ENCODE data around the gene CR1. TPM values are rescaled to one million over a fixed set of nuclear protein-coding genes. Genes with fewer than 3 reads are reported as not detected.

Gene CR1
- total and polyA plus RNA-seq, 2 donors (not counting 3 experiments of a cell fraction or from before 2014, with no cell fraction given), result not detected

DNA sequence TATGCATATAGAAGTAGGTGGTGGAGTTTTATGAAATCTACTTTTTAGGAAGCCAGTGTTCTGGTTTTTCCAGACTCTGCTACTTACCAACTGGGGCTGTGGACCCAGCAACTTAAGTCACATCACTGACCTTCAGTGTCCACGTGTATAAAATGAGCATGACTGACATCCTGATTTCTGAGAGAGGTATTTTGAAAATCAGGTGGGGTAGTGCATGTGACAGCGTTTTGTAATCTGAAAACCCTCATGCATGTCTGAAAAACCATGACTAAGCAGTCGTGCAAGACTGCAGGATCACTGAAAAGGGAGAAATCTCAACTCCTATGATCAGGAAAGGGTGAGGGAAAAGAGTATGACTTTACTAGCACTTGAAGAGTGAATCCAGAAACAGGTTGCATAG lies 175.0 kb downstream of the CR1 start:
- no peaks in the 10 kb centered on the region for H3K4me1 ChIP-seq (ENCODE audit: control insufficient read depth, extremely low read depth, insufficient read depth, low read length)
- BruUV-seq (replicated peaks), result no TSS peak
- no peak overlapping the region for H3K27ac ChIP-seq (ENCODE audit: insufficient read depth, low read depth, low read length)
- no peaks in the 10 kb centered on the region for H4K20me1 ChIP-seq (replicated peaks; ENCODE audit: control insufficient read depth, extremely low read depth, insufficient read depth, low read length)
- FAIRE-seq, result no peak
- DNase-seq (ENCODE audit: low read depth, low spot score), result no peak
- POLR2A ChIA-PET, result no interaction called here
- H3K4me3 ChIP-seq (replicated peaks in 1 of 3; ENCODE audit: insufficient read depth in 1 of 3, low read depth in 1 of 3, low read length in 3 of 3), result no peak overlapping the region
- H3K9me1 ChIP-seq (replicated peaks; ENCODE audit: control insufficient read depth, extremely low read depth, insufficient read depth, low read length), result no peaks in the 10 kb centered on the region
- no peak overlapping the region for H3K4me2 ChIP-seq (ENCODE audit: insufficient read depth, low read length)
- H3K27me3 ChIP-seq (ENCODE audit: control insufficient read depth in 2 of 2, insufficient read depth in 2 of 2, low read length in 2 of 2), result peaks cover 33 to 45% of the 10 kb centered on the region in 2 experiments
- H3K79me2 ChIP-seq (ENCODE audit: control insufficient read depth, insufficient read depth, low read length), result no peaks in the 10 kb centered on the region
- H2AFZ ChIP-seq (ENCODE audit: low read depth, low read length), result no peak overlapping the region
- CTCF ChIA-PET, result no interaction called here
- H3K9ac ChIP-seq (replicated peaks; ENCODE audit: extremely low read depth, insufficient read depth, low read length), result no peak overlapping the region
- no peaks in the 10 kb centered on the region for H3K9me3 ChIP-seq (replicated peaks; ENCODE audit: control insufficient read depth, insufficient read depth, low read length)
- no peaks in the 10 kb centered on the region for H3K36me3 ChIP-seq (ENCODE audit: control insufficient read depth in 2 of 2, extremely low read depth in 1 of 2, insufficient read depth in 2 of 2, low read length in 2 of 2)
- dilution Hi-C loops (cut with MboI; ENCODE audit: extremely low pct_ligation_motif_present, low sequenced_read_pairs), result no loop called here
- intact Hi-C loops (cut with micrococcal nuclease), result no loop called here
- TF ChIP-seq, protein P1, sequence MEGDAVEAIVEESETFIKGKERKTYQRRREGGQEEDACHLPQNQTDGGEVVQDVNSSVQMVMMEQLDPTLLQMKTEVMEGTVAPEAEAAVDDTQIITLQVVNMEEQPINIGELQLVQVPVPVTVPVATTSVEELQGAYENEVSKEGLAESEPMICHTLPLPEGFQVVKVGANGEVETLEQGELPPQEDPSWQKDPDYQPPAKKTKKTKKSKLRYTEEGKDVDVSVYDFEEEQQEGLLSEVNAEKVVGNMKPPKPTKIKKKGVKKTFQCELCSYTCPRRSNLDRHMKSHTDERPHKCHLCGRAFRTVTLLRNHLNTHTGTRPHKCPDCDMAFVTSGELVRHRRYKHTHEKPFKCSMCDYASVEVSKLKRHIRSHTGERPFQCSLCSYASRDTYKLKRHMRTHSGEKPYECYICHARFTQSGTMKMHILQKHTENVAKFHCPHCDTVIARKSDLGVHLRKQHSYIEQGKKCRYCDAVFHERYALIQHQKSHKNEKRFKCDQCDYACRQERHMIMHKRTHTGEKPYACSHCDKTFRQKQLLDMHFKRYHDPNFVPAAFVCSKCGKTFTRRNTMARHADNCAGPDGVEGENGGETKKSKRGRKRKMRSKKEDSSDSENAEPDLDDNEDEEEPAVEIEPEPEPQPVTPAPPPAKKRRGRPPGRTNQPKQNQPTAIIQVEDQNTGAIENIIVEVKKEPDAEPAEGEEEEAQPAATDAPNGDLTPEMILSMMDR (IDR thresholded peaks at IDR 0.05; ENCODE audit: extremely low read depth in 1 of 2, insufficient read depth in 1 of 2, low read depth in 1 of 2, low read length in 2 of 2), result no peak
- TF ChIP-seq, protein P2, sequence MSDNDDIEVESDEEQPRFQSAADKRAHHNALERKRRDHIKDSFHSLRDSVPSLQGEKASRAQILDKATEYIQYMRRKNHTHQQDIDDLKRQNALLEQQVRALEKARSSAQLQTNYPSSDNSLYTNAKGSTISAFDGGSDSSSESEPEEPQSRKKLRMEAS (IDR thresholded peaks at IDR 0.05; ENCODE audit: insufficient read depth, insufficient read length), result no peak
- TF ChIP-seq EZH2 (IDR thresholded peaks at IDR 0.05; ENCODE audit: borderline replicate concordance, low read depth, low read length, severe bottlenecking) (no peak), POLR2AphosphoS5 (IDR thresholded peaks at IDR 0.05; ENCODE audit: insufficient read depth, low read depth, low read length) (no peak), POLR2A (IDR thresholded peaks at IDR 0.05; ENCODE audit: low read depth, low read length) (no peak), GATA2 (IDR thresholded peaks at IDR 0.05; ENCODE audit: insufficient read depth, insufficient read length, low read depth, low read length) (no peak), MYC (IDR thresholded peaks at IDR 0.05; ENCODE audit: low read depth, low read length) (no peak), FOS (IDR thresholded peaks at IDR 0.05; ENCODE audit: borderline replicate concordance, insufficient read depth, low read length) (no peak), JUN (IDR thresholded peaks at IDR 0.05; ENCODE audit: borderline replicate concordance, insufficient read depth, insufficient read length, low read depth) (no peak)
